ENCODE data around the gene ATAD3B. TPM values are rescaled to one million over a fixed set of nuclear protein-coding genes. Genes with fewer than 3 reads are reported as not detected.

The ATAD3B gene
- total RNA-seq, 1 donor from 2014 or later, result 42.8 TPM

DNA sequence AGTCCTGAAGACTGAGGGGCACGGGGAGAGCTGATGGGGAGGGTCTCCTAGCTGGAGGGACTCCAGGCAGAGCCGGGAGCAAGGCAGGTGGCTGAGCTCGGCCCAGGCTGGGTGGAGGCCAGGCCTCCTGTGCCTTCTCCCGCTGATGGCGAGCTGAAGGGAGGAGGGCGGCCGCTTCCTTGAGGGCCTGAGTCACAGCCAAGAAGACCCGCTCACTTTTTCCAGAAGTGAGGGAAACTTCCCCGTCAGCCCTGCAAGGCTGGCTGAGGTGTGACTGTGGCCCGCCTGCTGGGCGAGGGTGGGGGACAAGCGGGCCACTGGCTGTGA lies 37.8 kb upstream of the ATAD3B start:
- DNase-seq (ENCODE audit: low read depth), result no peak
- TF ChIP-seq, protein P1, sequence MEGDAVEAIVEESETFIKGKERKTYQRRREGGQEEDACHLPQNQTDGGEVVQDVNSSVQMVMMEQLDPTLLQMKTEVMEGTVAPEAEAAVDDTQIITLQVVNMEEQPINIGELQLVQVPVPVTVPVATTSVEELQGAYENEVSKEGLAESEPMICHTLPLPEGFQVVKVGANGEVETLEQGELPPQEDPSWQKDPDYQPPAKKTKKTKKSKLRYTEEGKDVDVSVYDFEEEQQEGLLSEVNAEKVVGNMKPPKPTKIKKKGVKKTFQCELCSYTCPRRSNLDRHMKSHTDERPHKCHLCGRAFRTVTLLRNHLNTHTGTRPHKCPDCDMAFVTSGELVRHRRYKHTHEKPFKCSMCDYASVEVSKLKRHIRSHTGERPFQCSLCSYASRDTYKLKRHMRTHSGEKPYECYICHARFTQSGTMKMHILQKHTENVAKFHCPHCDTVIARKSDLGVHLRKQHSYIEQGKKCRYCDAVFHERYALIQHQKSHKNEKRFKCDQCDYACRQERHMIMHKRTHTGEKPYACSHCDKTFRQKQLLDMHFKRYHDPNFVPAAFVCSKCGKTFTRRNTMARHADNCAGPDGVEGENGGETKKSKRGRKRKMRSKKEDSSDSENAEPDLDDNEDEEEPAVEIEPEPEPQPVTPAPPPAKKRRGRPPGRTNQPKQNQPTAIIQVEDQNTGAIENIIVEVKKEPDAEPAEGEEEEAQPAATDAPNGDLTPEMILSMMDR (conservative IDR thresholded peaks at IDR 0.05; ENCODE audit: low read depth, low read length), result no peak
- no peak overlapping the region for H3K4me3 ChIP-seq (ENCODE audit: low read depth, low read length)

DNA sequence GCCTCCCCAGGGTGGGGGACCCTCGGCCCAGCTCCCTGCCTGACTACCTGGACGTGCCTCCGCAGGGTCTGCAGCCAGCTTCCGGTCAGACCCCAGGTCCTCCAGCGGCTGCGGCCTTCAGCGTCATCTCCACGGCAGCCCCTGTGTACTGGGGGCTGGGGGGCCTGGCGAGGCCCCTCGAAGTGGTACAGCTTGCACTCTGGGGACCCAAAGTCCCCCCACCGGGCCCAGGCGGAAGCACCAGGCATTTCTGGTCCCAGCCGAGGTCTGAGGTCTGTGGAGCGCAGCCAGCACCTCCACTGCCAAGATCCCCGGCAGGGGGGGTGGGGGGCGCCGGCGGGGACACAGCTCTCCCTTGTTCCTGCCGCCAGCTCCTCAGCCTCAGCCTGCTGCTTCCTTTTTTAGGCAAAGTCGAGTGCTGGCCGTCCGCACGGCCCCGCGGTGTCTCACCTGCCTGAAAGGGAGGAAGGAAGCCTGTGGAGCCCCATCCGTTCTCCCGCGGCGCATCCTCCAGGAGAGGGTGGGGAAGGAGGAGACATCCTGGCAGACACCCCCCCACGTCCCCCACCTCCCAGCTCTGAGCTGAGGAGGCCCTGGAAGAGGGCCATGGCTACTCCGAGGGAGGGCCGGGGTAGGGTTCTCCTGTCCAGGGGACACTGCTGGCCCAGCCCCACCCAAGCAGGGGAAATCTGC lies 37.3 kb upstream of the ATAD3B start:
- TF ChIP-seq, protein P1 (conservative IDR thresholded peaks at IDR 0.05; ENCODE audit: low read depth, low read length), result no peak
- H3K4me3 ChIP-seq (ENCODE audit: low read depth, low read length), result no peak overlapping the region
- no peak for DNase-seq (ENCODE audit: low read depth)

DNA sequence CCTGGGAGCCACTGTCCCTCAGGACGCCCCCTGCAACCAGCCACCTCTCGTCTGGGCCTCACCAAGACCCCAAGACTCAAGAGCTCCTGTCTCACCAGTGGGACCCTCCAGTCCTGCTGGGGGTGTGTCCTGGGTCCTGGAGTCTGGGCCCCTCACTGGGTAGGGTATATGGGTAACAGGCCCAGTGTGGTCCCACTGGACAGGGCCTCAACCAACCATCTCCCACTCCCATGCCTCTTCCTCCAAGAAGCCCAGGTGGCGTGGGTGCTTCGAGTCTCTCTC lies 36.8 kb upstream of the ATAD3B start:
- no peak overlapping the region for H3K4me3 ChIP-seq (ENCODE audit: low read depth, low read length)
- DNase-seq (ENCODE audit: low read depth), result no peak
- TF ChIP-seq, protein P1 (conservative IDR thresholded peaks at IDR 0.05; ENCODE audit: low read depth, low read length), result no peak

DNA sequence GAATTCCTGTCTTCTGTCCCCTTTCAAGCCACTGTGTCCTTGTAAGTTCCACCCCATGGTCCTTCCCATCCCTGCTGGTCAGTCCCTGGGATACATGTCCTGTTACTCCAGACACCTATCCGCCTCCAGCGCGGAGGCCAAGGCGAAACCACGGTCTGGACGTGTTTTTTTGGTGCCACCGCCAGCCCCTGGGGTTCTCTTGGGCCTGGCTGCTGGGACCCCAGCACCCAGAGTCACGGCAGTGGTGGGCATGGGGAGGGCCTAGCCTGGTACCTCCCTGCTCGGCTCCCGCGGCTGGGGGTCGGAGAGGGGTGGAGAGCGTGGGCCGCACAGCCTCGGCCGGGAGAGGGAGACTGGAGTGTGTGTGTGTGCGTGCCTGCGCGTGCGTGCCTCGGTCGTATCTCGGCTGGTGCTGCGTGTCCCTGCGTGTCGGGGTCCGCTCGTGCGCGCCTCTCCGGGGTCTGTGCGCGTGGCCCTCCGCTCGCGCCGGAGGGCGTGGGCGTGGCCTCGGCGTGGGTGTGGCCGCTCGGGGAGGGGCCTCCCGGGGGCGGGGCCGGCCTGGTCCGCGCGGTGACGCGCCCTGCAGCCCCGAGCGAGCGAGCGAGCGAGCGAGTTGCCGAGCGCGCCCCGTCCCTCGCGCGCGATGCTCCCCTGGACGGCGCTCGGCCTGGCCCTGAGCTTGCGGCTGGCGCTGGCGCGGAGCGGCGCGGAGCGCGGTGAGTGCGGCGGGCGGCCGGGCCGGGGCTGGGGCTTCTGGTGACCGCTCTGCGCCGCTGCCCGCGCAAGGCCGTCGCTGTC lies 36.3 kb upstream of the ATAD3B start, which contains the start of gene VWA1:
VWA1 (plus strand) TSS at position 585 of the 798 bp plus-strand sequence; CDS start at position 644, 59 bp downstream.
- TF ChIP-seq, protein P1 (conservative IDR thresholded peaks at IDR 0.05; ENCODE audit: low read depth, low read length), result no peak
- DNase-seq (ENCODE audit: low read depth), result no peak

DNA sequence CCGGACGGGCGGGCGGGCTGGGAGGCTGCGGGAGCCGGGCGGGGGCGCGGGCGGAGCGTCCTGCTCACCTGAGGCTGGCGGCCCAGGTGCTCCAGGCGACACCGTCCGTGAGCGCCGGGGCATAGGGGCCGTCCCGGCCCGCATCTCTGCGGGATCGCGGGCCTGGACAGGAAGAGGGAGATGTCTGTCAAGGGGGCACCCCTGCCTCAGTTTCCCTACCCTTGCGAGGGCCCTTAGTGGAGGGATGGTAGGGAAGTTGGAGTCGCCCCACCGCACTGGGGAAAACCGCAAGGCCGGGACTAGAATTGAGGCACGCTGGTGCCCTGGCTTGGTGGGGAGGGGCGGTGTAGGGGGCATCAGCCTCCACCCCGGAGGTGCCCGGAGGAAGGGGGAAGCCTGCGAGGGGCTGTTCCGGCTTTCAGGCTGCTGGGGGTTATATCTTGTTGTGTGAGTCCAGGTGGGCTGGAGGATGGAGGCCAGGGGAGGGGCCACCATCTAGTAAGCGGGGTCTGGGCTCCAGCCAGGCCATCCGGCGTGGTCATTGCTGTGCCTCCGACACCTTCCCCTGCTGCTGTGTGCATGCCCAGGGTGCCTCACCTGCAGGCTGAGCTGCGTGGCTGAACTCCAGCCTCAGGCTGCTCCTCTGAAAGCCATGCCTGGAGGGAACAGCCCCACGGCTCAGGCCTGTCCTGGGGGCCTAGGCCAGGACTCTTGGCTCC lies 35.5 kb upstream of the ATAD3B start:
- H3K4me3 ChIP-seq (ENCODE audit: low read depth, low read length), result peak overlapping the region; percentile 49
- TF ChIP-seq, protein P1 (conservative IDR thresholded peaks at IDR 0.05; ENCODE audit: low read depth, low read length), result no peak
- DNase-seq (ENCODE audit: low read depth), result no peak

More for the DNA sequence above, 36.3 kb upstream of the ATAD3B start, which contains the start of gene VWA1:
- H3K4me3 ChIP-seq (ENCODE audit: low read depth, low read length), result peak within 1 kb of the TSS; percentile 49

DNA sequence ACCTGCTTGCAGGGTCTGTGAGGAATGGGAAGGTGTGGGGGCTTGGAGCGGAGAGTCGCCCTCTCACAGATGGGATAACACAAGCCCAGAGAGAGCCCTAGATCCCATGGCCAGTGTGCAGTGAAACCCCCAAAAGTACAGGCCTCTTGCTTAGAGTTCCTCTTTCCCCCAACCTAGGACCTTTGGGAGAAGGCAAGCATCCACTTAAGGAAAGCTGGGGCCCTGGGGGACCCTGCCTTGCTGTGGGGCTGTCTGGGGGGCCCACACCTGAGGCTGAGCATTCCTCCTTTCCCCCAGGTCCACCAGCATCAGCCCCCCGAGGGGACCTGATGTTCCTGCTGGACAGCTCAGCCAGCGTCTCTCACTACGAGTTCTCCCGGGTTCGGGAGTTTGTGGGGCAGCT lies 34.9 kb upstream of the ATAD3B start:
- TF ChIP-seq, protein P1 (conservative IDR thresholded peaks at IDR 0.05; ENCODE audit: low read depth, low read length), result no peak
- H3K4me3 ChIP-seq (ENCODE audit: low read depth, low read length), result peak overlapping the region; percentile 49

More for the DNA sequence above, 34.9 kb upstream of the ATAD3B start:
- no peak for DNase-seq (ENCODE audit: low read depth)

Measured in epithelial cell of proximal tubule (primary cell).